Stomach (tissue), 4 donors: ENCODE data around the gene KRT76.

Experiments
- EP300 ChIP-seq: sonication (generic); formaldehyde crosslinking; IDR thresholded peaks from one replicate; pipeline ENCODE4 v1.6.1; 2017; ENCODE audit warnings: antibody characterized with exemption
- POLR2A ChIP-seq, 4 donors: fragments of 450-650 bp; IDR thresholded peaks; one replicate each; pipeline ENCODE4 v1.6.1; 2016; ENCODE audit warnings: antibody characterized with exemption in 4 of 4, control low read depth in 2 of 4, mild to moderate bottlenecking in 1 of 4, moderate library complexity in 1 of 4
- POLR2AphosphoS5 ChIP-seq, 3 donors: sonication (generic); formaldehyde crosslinking; IDR thresholded peaks; one replicate each; pipeline ENCODE4 v1.6.1; 2016; ENCODE audit warnings: antibody characterized with exemption in 3 of 3
- TF ChIP-seq, protein P1 (sequence below), 7 experiments: fragments of 450-650 bp in 4 of 7; fragments of 200-600 bp in 3 of 7; sonication (generic) in 3 of 7; IDR thresholded peaks; one replicate each; pipeline ENCODE4 v1.5.1; 2016 to 2019; ENCODE audit warnings: antibody characterized with exemption in 7 of 7, control low read depth in 2 of 7, mild to moderate bottlenecking in 1 of 7

DNA sequence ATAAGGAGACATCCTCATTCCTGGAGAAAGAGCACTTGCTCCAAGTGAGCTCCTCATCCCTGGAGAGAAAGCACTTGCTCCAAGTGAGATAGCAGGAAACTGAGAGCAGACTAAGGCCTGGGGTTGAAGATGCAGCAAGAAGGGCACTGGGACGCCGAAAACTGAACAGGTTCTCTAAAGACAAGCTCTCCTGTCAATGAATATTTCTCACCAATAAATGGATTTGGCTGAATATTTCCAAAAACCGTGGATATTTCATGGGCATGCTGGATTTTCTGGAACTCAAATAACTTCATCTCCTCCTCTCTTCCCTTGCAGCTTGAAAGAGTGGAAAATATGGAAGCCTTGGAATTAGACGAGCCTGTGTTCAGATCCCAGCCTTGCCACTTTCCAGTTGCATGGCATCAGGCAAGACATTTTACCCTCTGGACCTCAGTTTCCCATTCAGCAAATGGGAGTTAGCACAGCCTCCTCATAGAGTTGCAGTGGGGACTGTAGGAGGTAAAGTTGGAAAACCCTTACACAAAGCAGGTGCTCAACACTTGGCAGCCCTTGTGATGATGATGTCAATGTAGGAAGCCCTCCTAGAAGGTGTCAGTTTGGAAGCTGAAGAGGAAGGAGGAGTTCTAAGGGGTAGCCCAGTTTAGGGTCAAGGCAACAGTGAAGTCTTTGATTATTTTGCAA lies 4.4 kb upstream of the KRT76 start:
- TF ChIP-seq, protein P1, sequence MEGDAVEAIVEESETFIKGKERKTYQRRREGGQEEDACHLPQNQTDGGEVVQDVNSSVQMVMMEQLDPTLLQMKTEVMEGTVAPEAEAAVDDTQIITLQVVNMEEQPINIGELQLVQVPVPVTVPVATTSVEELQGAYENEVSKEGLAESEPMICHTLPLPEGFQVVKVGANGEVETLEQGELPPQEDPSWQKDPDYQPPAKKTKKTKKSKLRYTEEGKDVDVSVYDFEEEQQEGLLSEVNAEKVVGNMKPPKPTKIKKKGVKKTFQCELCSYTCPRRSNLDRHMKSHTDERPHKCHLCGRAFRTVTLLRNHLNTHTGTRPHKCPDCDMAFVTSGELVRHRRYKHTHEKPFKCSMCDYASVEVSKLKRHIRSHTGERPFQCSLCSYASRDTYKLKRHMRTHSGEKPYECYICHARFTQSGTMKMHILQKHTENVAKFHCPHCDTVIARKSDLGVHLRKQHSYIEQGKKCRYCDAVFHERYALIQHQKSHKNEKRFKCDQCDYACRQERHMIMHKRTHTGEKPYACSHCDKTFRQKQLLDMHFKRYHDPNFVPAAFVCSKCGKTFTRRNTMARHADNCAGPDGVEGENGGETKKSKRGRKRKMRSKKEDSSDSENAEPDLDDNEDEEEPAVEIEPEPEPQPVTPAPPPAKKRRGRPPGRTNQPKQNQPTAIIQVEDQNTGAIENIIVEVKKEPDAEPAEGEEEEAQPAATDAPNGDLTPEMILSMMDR (IDR thresholded peaks at IDR 0.05) = no peak
- no peak for TF ChIP-seq POLR2A (IDR thresholded peaks at IDR 0.05)
- TF ChIP-seq EP300 = no peak
- TF ChIP-seq POLR2AphosphoS5 (IDR thresholded peaks at IDR 0.05) = no peak
